HG02973 (cell line): ENCODE results near the gene RMDN2.

Source experiments
- ATAC-seq: cut with Tn5 transposase; IDR thresholded peaks from one replicate; pipeline ENCODE4 v1.9.1; 2021; ENCODE audit warnings: moderate library complexity; ENCODE audit not compliant: unreplicated experiment

The RMDN2 gene

GRCh38 chr2:38037757-38038621, 112.9 kb downstream of the RMDN2 start:
- ATAC-seq: peak; percentile 58

GRCh38 chr2:38038682-38039081, 113.6 kb downstream of the RMDN2 start:
- ATAC-seq: no peak

GRCh38 chr2:38039121-38039910, 114.2 kb downstream of the RMDN2 start:
- ATAC-seq: no peak

- ATAC-seq: no peak
These were observed 120.7 kb downstream of the RMDN2 start for GRCh38 chr2:38045811-38046210.

GRCh38 chr2:38056216-38056615, 131.1 kb downstream of the RMDN2 start:
- ATAC-seq: no peak

- no peak for ATAC-seq
These were observed 132.7 kb downstream of the RMDN2 start for GRCh38 chr2:38057651-38058410.

- ATAC-seq: no peak
These were observed 135.3 kb downstream of the RMDN2 start for GRCh38 chr2:38060236-38061018.

- ATAC-seq: no peak
These were observed 139.9 kb downstream of the RMDN2 start for GRCh38 chr2:38064801-38065501.

- no peak for ATAC-seq
These were observed 140.5 kb downstream of the RMDN2 start for GRCh38 chr2:38065502-38066135.

- no peak for ATAC-seq
These were observed 141.5 kb downstream of the RMDN2 start for GRCh38 chr2:38066421-38067115.
